ENCODE measurements around the gene LCN1.

Gene LCN1

GRCh38 chr9:135574331-135574730 is 53.1 kb downstream of the LCN1 start:
- no peak overlapping the region for H3K4me2 ChIP-seq (ENCODE audit: low read length)
- H3K27ac ChIP-seq (ENCODE audit: low read depth, low read length), result no peak overlapping the region
- no CpG with 5 or more reads among the region's 14 CpGs for WGBS (ENCODE audit: extremely low coverage, insufficient coverage, insufficient read length)
- no peak for DNase-seq
- H4K91ac ChIP-seq (ENCODE audit: low read depth, low read length), result no peak overlapping the region
- no peak overlapping the region for H3K18ac ChIP-seq (ENCODE audit: low read length)
- no peaks in the 10 kb centered on the region for H3K27me3 ChIP-seq (ENCODE audit: insufficient read depth, low read length)
- no peak overlapping the region for H3K23ac ChIP-seq (ENCODE audit: low read length)
- no peak overlapping the region for H3K4me3 ChIP-seq (ENCODE audit: low read depth, low read length)
- H3K9ac ChIP-seq (ENCODE audit: low read length), result no peak overlapping the region
- H3K79me2 ChIP-seq (ENCODE audit: control insufficient read depth, insufficient read depth, low read length, poor library complexity), result no peaks in the 10 kb centered on the region
- no peak overlapping the region for H2AK5ac ChIP-seq (ENCODE audit: low read length)
- no peak overlapping the region for H3K4ac ChIP-seq (ENCODE audit: low read depth, low read length)
- peaks cover 4% of the 10 kb centered on the region for H3K9me3 ChIP-seq (ENCODE audit: insufficient read depth, low read depth, low read length)
- no peaks in the 10 kb centered on the region for H3K79me1 ChIP-seq (ENCODE audit: low read length)
- no peaks in the 10 kb centered on the region for H3K4me1 ChIP-seq (ENCODE audit: control insufficient read depth in 1 of 2, insufficient read depth in 2 of 2, low read length in 2 of 2)
- H2AFZ ChIP-seq (ENCODE audit: insufficient read depth, low read length, poor library complexity), result no peak overlapping the region
- no peak overlapping the region for H4K12ac ChIP-seq (ENCODE audit: low read depth, low read length)
- no peak overlapping the region for H2BK12ac ChIP-seq (ENCODE audit: low read length)
- no peak overlapping the region for H4K8ac ChIP-seq (ENCODE audit: low read depth, low read length)
- no peak overlapping the region for H2BK120ac ChIP-seq (ENCODE audit: insufficient read depth, low read length, poor library complexity)
- no peak overlapping the region for H3K14ac ChIP-seq (ENCODE audit: low read length)
- no peak overlapping the region for H2BK5ac ChIP-seq (ENCODE audit: low read depth, low read length, poor library complexity)
- H3K36me3 ChIP-seq (ENCODE audit: control insufficient read depth in 1 of 2, insufficient read depth in 2 of 2, low read length in 2 of 2), result no peaks in the 10 kb centered on the region

DNA sequence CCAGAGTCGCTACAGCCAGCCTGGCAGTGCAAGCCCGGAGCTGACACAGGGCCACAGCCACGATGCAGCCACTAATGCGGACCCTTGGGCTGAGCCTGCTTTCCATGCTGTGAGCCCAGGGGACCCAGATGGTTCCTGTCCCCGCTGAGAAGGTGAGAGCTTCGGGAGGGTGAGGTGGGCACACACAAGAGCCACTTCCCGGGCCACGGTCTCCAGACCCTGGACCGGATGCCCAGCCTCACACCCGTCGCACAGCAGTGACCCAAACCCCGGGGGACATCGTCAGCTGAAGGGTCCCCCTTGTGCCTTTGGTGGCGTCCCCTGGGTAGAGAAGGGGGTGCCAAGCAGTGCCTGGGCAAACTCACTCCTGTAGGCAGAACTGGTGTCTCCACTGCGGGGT is 53.7 kb downstream of the LCN1 start:
- no CpG with 5 or more reads among the region's 15 CpGs for WGBS (ENCODE audit: extremely low coverage, insufficient coverage, insufficient read length)
- H2BK120ac ChIP-seq (ENCODE audit: insufficient read depth, low read length, poor library complexity), result no peak overlapping the region

More for the DNA sequence above, 53.7 kb downstream of the LCN1 start:
- H3K36me3 ChIP-seq (ENCODE audit: control insufficient read depth in 1 of 2, insufficient read depth in 2 of 2, low read length in 2 of 2), result no peaks in the 10 kb centered on the region
- peaks cover 4% of the 10 kb centered on the region for H3K9me3 ChIP-seq (ENCODE audit: insufficient read depth, low read depth, low read length)
- H3K4me1 ChIP-seq (ENCODE audit: control insufficient read depth in 1 of 2, insufficient read depth in 2 of 2, low read length in 2 of 2), result no peaks in the 10 kb centered on the region
- H3K79me1 ChIP-seq (ENCODE audit: low read length), result no peaks in the 10 kb centered on the region
- H2BK12ac ChIP-seq (ENCODE audit: low read length), result no peak overlapping the region
- H3K79me2 ChIP-seq (ENCODE audit: control insufficient read depth, insufficient read depth, low read length, poor library complexity), result no peaks in the 10 kb centered on the region
- no peak overlapping the region for H3K4me3 ChIP-seq (ENCODE audit: low read depth, low read length)
- no peak overlapping the region for H3K18ac ChIP-seq (ENCODE audit: low read length)
- no peak overlapping the region for H3K23ac ChIP-seq (ENCODE audit: low read length)
- no peak overlapping the region for H4K12ac ChIP-seq (ENCODE audit: low read depth, low read length)
- no peak overlapping the region for H3K27ac ChIP-seq (ENCODE audit: low read depth, low read length)
- DNase-seq, result no peak
- no peak overlapping the region for H4K8ac ChIP-seq (ENCODE audit: low read depth, low read length)
- H3K14ac ChIP-seq (ENCODE audit: low read length), result no peak overlapping the region
- no peak overlapping the region for H3K4ac ChIP-seq (ENCODE audit: low read depth, low read length)
- no peaks in the 10 kb centered on the region for H3K27me3 ChIP-seq (ENCODE audit: insufficient read depth, low read length)
- H4K91ac ChIP-seq (ENCODE audit: low read depth, low read length), result no peak overlapping the region
- H2BK5ac ChIP-seq (ENCODE audit: low read depth, low read length, poor library complexity), result no peak overlapping the region
- no peak overlapping the region for H3K9ac ChIP-seq (ENCODE audit: low read length)
- H2AK5ac ChIP-seq (ENCODE audit: low read length), result no peak overlapping the region
- no peak overlapping the region for H3K4me2 ChIP-seq (ENCODE audit: low read length)
- H2AFZ ChIP-seq (ENCODE audit: insufficient read depth, low read length, poor library complexity), result no peak overlapping the region
